VCaP (cell line): Measurements from ENCODE around the gene GOLGA2.
A peak's percentile ranks its signal among the peaks of the same experiment; 100 is the strongest.

Source experiments
- H3K27ac ChIP-seq: fragments of 450-650 bp; 2 replicates; pipeline ENCODE4 v1.5.1; 2017
- TF ChIP-seq, protein P1 (sequence below): fragments of 450-650 bp; conservative IDR thresholded peaks from 2 replicates; pipeline ENCODE4 v1.5.1; 2017; ENCODE audit warnings: mild to moderate bottlenecking, moderate library complexity

The GOLGA2 gene

DNA sequence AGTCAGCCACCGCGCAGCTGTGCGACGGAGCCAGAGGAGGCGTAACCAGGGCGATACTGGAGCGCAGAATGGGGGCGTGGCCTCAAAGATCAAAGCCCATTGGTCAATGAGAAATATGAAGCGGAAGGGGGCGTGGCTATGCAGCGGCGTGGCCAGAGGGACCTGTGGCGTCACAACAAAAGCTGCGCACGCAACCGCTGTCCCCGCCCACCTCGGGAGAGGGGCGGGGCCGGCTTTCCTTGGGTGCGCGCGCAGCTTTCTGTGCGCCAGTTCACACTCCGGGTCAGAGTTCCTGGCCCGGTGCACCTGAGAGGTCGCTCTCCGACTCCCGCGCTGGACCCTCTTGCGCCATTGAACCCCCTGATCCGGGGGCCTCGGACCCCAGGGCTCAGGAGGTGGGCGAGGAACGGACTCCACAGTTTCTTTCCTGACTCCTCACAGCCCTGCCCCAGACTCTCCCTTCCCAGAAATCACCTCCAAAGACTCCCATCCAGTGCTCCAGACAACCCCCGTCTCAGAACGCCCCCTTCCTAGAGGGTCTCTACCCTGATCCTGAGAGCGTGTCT is 284 bp upstream of the GOLGA2 start, which contains the start of gene SWI5:
Gene SWI5 (plus strand): TSS at position 269 of the 566 bp plus-strand sequence.
- TF ChIP-seq, protein P1, sequence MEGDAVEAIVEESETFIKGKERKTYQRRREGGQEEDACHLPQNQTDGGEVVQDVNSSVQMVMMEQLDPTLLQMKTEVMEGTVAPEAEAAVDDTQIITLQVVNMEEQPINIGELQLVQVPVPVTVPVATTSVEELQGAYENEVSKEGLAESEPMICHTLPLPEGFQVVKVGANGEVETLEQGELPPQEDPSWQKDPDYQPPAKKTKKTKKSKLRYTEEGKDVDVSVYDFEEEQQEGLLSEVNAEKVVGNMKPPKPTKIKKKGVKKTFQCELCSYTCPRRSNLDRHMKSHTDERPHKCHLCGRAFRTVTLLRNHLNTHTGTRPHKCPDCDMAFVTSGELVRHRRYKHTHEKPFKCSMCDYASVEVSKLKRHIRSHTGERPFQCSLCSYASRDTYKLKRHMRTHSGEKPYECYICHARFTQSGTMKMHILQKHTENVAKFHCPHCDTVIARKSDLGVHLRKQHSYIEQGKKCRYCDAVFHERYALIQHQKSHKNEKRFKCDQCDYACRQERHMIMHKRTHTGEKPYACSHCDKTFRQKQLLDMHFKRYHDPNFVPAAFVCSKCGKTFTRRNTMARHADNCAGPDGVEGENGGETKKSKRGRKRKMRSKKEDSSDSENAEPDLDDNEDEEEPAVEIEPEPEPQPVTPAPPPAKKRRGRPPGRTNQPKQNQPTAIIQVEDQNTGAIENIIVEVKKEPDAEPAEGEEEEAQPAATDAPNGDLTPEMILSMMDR = no peak
- peak within 1 kb of the TSS; percentile 93 for H3K27ac ChIP-seq

DNA sequence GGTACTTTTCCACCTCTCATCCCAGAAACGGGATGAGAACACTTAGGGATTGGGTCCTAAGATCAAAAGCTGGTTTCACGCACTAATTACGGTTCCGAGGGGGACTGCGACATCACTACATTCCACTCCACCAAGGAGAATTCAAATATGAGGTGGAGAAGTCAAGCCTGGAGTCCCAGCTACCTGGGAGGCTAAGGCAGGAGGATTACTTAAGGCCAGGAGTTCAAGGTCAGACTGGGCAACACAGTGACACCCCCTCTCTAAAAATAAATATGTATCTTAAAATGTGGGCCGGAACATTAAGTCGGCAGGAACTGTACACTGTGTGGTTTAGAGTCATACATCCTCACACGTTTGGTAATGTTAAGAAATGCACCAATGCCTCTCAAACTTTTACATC is 1.6 kb downstream of the GOLGA2 start:
- H3K27ac ChIP-seq = peak overlapping the region; percentile 93; the same call in 1 of the 2 replicates
- TF ChIP-seq, protein P1 = no peak

DNA sequence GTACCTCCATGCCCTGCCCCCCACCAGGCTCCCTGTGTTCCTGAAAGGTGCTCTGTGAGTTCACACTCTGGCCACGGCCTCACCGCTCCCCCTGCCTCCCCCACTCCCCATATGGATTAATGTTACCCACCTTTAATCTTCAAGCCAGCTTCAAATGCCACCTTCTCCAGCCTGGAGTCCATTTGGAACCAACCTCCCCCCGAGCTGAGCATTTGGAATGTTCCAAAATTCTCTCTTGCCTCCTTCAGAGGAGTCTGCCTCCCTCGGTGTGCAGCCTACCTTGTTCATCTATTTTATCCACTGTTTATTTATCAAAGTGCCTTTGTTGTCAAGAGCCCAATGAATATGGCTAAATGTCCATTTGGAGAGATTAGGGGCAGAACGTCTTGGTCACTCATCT is 4.3 kb downstream of the GOLGA2 start:
- TF ChIP-seq, protein P1 = no peak
- no peak overlapping the region for H3K27ac ChIP-seq

DNA sequence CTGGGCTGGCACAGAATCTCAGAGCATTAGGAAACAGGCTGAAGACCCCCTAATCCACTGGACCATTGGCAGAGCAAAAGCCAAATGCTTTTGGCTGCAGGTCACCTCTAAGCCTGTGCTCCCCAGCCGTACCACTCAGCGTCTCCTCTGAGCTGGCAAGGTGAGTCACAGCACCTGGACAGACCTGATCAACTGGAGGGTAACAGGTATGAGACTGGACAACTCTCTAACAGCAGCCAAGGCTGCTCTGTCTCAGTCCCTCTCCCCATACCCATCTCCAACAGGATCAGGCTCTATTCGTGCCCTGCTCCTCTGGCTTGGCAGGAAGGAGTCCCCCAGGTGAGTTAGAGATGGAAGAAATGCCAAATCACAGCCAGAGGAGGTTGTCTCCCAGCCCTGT is 4.7 kb downstream of the GOLGA2 start:
- TF ChIP-seq, protein P1 = no peak
- H3K27ac ChIP-seq = no peak overlapping the region

DNA sequence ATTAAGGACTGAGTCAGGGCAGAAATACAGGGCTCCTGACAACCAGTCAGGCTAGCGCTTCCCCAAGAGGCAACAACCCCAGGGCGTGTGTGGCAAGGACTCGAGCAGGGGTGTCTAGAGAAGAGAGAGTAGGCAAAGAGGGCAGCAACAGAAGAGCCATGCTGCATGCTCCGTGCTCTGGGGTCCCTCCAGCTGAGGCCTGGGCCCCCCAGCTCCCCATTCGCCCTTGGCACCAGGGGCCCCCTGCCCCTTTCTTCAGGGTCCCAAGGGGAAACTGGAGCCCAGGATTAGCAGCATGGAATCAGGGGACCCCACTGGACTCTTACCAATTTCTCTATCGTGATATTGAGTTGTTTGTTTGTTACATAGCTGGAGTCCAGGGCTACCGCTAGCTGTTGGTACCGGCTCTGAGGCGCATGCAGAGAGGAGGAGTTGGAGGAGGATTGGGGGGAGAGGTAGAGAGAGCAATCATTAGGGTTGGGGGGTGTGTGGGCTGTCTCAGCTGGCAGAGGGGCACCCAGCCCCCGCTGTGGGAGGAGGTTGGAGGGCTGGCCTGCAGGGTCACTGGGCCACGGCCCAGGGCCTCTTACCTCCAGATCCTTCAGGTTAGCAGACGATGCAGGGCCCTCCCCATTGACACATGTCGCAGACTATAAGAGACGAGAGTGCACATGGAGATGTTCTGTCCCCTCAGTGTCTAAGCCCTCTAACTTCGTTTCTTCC is 8.8 kb downstream of the GOLGA2 start:
- TF ChIP-seq, protein P1 = no peak
- no peak overlapping the region for H3K27ac ChIP-seq

DNA sequence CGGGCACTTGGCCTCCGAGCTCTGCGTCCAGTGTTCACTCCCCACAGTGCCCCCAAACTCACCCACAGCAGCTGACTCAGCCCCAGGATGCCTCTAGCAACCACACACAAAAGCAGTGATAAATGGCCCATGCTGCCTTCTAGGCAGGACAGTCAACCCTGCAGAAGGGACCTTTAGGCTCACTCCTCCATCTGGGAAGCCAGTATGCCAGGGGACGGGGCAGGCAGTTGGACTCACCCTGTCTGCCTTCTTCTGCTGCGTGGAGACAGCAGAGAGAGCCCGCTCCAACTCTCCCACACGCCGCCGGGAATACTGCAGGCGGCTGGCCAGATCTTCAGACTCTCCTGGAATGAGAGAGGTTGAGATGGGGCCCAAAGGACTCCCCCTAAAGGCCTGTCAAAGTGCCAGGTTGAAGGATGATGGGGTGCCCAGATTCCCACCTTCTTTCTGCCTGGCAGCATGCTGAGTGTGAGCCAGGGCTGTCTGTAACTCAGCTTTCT is 10.4 kb downstream of the GOLGA2 start:
- H3K27ac ChIP-seq = no peak overlapping the region

DNA sequence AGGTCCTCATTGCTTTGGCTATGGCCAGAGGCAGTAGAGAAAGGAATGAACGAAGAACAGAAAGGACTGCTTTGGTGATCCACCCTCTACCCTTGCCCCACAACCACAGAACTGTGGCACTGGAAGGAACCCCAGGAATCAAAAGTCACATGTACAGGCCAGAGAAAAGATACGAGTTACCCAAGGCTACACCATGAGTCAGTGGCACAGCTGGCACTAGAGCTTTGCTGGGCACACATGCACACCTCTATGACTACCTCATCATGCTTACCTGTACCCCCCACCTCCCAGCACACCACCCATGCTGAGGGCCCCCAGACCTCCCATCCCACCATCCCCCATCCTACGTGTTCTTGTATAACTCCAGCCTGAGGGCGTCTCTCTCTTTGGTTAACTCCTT is 13.1 kb downstream of the GOLGA2 start:
- TF ChIP-seq, protein P1 = no peak
- H3K27ac ChIP-seq = no peak overlapping the region

More for the DNA sequence above, 10.4 kb downstream of the GOLGA2 start:
- TF ChIP-seq, protein P1 = no peak
